ENCODE data around the gene PTCD3. TPM values are rescaled to one million over a fixed set of nuclear protein-coding genes. Genes with fewer than 3 reads are reported as not detected.

The PTCD3 gene
- polyA plus RNA-seq, 1 experiment = 31.6 TPM

GRCh38 chr2:86094229-86094628 lies 11.8 kb upstream of the PTCD3 start:
- CTCF ChIA-PET = interaction anchor here (1.1 kb wide), 1 partner anchor 9 kb away, joined by 3 read pairs; no protein-coding TSS in a partner anchor
- POLR2A ChIA-PET = no interaction called here
- no peak overlapping the region for H3K4me3 ChIP-seq (ENCODE audit: low read depth, low read length)
- DNase-seq (ENCODE audit: low read depth) = no peak
- TF ChIP-seq, protein P1, sequence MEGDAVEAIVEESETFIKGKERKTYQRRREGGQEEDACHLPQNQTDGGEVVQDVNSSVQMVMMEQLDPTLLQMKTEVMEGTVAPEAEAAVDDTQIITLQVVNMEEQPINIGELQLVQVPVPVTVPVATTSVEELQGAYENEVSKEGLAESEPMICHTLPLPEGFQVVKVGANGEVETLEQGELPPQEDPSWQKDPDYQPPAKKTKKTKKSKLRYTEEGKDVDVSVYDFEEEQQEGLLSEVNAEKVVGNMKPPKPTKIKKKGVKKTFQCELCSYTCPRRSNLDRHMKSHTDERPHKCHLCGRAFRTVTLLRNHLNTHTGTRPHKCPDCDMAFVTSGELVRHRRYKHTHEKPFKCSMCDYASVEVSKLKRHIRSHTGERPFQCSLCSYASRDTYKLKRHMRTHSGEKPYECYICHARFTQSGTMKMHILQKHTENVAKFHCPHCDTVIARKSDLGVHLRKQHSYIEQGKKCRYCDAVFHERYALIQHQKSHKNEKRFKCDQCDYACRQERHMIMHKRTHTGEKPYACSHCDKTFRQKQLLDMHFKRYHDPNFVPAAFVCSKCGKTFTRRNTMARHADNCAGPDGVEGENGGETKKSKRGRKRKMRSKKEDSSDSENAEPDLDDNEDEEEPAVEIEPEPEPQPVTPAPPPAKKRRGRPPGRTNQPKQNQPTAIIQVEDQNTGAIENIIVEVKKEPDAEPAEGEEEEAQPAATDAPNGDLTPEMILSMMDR (IDR thresholded peaks at IDR 0.05; ENCODE audit: insufficient read depth, low read depth, low read length) = no peak
- H3K36me3 ChIP-seq (ENCODE audit: control insufficient read depth, insufficient read depth, low read length) = peaks cover 15% of the 10 kb centered on the region
- no peaks in the 10 kb centered on the region for H3K27me3 ChIP-seq (ENCODE audit: control insufficient read depth, insufficient read depth, low read length)

DNA sequence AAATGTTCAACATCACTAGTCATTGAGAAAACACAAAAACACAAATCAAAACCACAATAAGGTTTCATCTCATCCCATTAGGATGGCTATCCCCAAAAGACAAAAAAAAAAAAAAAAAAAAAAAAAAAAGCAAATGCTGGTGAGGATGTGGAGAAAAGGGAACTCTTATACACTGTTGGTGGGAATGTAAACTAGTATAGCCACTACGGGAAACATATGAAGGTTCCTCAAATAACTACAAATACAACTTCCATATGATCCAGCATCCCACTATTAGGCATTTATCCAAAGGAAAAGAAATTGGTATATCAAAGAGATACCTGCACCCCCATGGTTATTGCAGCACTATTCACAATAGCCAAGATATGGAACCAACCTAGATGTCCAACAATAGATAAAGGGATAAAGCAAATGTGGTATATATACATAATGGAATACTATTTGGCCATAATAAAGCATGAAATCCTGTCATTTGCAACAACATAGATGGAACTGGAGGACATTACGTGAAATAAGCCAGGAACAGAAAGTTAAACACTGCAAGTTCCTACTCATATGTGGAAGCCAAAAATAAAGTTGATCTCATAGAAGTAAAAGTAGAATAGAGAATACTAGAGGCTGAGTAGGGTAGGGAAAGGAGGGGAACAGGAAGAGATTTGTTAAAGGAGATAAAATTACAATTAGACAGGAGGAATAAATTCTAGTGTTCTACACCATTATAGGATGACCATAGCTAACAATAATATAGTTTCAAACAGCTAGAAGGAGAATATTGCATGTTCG lies 8.7 kb upstream of the PTCD3 start:
- Histone ChIP-seq H3K36me3 (ENCODE audit: control insufficient read depth, insufficient read depth, low read length) (peaks cover 10% of the 10 kb centered on the region), H3K4me3 (ENCODE audit: low read depth, low read length) (no peak overlapping the region), H3K27me3 (ENCODE audit: control insufficient read depth, insufficient read depth, low read length) (no peaks in the 10 kb centered on the region)
- no peak for DNase-seq (ENCODE audit: low read depth)
- ChIA-PET CTCF (no interaction called here), POLR2A (no interaction called here)
- TF ChIP-seq, protein P1 (IDR thresholded peaks at IDR 0.05; ENCODE audit: insufficient read depth, low read depth, low read length) = no peak

GRCh38 chr2:86097913-86098312 lies 8.1 kb upstream of the PTCD3 start:
- Histone ChIP-seq H3K4me3 (ENCODE audit: low read depth, low read length) (no peak overlapping the region), H3K36me3 (ENCODE audit: control insufficient read depth, insufficient read depth, low read length) (peaks cover 10% of the 10 kb centered on the region), H3K27me3 (ENCODE audit: control insufficient read depth, insufficient read depth, low read length) (no peaks in the 10 kb centered on the region)
- CTCF ChIA-PET = interaction anchor here (1.0 kb wide), 1 partner anchor 9 kb away, joined by 4 read pairs; no protein-coding TSS in a partner anchor
- TF ChIP-seq, protein P1 (IDR thresholded peaks at IDR 0.05; ENCODE audit: insufficient read depth, low read depth, low read length) = no peak
- POLR2A ChIA-PET = no interaction called here
- no peak for DNase-seq (ENCODE audit: low read depth)

DNA sequence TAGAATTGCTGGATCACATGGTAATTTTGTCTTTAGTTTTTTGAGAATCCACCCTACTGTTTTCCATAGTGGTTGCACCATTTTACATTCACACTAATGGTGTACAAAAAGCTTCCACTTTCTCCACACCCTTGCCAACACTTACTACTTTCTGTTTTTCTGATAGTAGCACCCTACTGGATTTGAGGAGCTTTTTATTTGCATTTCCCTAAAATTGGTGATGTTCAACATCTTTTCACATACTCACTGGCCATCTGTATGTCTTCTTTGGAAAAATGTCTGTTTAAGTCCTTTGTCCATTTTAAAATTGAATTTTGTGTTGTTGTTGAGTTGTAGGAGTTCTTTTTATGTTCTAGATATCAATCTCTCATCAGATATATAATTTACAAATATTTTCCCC lies 3.9 kb upstream of the PTCD3 start:
- no peaks in the 10 kb centered on the region for H3K27me3 ChIP-seq (ENCODE audit: control insufficient read depth, insufficient read depth, low read length)
- peaks cover 4% of the 10 kb centered on the region for H3K36me3 ChIP-seq (ENCODE audit: control insufficient read depth, insufficient read depth, low read length)
- CTCF ChIA-PET = no interaction called here
- no peak for DNase-seq (ENCODE audit: low read depth)
- H3K4me3 ChIP-seq (ENCODE audit: low read depth, low read length) = no peak overlapping the region
- TF ChIP-seq, protein P1 (IDR thresholded peaks at IDR 0.05; ENCODE audit: insufficient read depth, low read depth, low read length) = no peak
- POLR2A ChIA-PET = no interaction called here

DNA sequence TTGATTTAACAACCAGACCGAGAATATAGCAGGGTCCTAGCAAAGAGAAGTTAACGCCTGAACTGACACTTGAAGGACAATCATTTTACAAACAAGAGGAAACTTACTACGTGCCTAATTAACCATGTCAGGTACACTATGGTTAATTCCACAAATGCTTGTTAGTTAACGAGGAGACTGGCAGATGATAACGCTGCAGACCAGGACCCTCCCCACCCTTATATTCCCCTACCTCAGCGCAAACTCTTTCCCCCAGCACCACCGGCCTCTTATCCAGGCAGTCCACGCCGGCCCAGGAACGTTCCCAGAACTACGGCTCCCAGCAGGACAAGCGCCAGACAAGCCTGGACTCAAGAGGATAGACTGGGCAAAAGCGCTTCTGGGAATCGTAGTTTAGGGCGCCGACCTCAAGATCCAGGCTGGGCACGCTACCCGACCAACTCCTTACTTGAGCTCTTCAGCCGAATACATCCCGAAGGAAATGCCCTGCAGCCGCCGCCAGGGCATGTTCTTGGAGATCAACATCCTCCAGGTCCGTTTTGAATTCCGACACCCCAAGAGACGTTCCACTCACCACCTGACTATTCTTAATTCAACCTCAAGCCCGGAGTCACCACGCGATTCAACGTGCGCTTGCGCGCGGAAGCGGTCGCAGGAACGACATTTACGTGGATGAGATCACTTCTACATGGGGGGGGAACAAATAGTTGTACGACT lies 625 bp upstream of the PTCD3 start, which contains the start of gene POLR1A:
POLR1A (minus strand) TSS at position 635 of the 717 bp plus-strand sequence; CDS start at position 525, 110 bp downstream.
- Histone ChIP-seq H3K27me3 (ENCODE audit: control insufficient read depth, insufficient read depth, low read length) (no peaks in the 10 kb centered on the region), H3K36me3 (ENCODE audit: control insufficient read depth, insufficient read depth, low read length) (no peaks in the 10 kb centered on the region; the same call in 1 of the 2 replicates), H3K4me3 (ENCODE audit: low read depth, low read length) (peak within 1 kb of the TSS; percentile 70)
- POLR2A ChIA-PET = interaction anchor here (0.5 to 1.1 kb wide), 2 partner anchors 19 to 80 kb away, joined by 5 to 10 read pairs; no protein-coding TSS in a partner anchor
- CTCF ChIA-PET = interaction anchor here (0.9 to 1.5 kb wide), 5 partner anchors 9 to 291 kb away, joined by 3 to 6 read pairs (median 5); no protein-coding TSS in a partner anchor
- peak; percentile 83 for DNase-seq (ENCODE audit: low read depth)
- TF ChIP-seq, protein P1 (IDR thresholded peaks at IDR 0.05; ENCODE audit: insufficient read depth, low read depth, low read length) = no peak

Data from BJ (cell line).